Activated T-cell treated with anti-CD3 and anti-CD28 coated beads for 48 hours (primary cell): ENCODE results near the gene STAMBP.

Source experiments
- DNase-seq: peaks from one replicate; pipeline ENCODE4 v3.0.0-alpha.2; 2020; ENCODE audit warnings: low read depth

STAMBP gene

DNA sequence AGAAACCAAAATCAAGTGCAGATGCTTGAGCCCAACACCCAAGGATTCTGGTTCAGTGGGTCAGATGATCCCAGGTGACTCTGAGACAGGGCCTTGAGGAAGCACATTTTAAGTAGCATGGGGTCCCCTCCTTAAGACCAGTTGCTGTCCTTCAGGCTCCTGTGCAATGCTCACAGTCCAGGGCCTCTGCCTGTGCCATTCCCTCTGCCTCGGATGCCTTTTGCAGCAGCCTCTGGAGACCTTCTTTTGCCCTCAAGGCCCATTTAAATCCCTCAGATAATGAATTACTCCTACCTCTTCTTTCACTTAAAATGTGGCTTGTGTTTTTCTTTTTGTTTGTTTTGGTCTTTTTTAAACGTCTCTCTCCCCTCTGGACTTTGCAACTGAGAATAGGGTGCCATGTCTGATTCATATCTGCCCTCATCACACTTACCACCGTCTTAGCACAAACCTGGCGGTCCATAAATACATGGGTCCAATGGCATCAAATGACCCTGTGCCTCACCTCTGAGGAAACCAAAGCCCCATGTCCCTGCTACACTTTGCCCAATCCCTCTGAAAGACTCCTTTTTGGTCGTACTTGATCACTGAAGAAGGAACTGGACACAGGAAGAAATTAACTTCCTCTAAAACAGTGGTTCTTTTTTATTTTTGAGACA is 78.2 kb downstream of the STAMBP start:
- no peak for DNase-seq

DNA sequence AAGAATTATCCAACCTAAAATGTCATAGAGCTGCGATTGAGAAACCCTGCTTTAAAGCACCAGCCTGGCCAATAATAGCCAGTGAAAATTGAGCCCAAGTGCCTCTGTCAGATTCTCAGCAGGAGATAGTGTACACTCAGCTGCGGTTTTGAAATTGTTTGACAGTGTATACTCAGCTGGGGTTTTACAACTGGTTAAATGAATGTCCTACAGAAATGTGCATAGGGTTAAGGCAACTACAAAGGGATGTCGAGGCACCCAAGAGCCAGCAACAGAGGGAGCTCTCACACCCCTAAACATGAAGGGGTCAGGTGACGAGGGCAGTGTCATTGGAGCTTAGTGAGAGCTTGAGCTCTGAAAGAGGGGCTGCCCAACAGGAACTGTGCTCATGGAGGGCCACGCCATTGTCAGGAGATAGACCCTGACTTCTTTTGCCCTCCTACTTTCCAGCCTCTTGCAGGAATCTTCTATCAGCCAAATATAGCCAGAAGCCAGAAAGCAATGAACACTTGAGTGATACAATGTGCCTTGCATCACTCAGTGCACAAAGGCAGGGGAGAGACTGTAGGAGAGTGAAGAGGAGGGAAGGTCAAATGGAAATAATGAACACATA is 79.2 kb downstream of the STAMBP start:
- DNase-seq: peak; percentile 45

DNA sequence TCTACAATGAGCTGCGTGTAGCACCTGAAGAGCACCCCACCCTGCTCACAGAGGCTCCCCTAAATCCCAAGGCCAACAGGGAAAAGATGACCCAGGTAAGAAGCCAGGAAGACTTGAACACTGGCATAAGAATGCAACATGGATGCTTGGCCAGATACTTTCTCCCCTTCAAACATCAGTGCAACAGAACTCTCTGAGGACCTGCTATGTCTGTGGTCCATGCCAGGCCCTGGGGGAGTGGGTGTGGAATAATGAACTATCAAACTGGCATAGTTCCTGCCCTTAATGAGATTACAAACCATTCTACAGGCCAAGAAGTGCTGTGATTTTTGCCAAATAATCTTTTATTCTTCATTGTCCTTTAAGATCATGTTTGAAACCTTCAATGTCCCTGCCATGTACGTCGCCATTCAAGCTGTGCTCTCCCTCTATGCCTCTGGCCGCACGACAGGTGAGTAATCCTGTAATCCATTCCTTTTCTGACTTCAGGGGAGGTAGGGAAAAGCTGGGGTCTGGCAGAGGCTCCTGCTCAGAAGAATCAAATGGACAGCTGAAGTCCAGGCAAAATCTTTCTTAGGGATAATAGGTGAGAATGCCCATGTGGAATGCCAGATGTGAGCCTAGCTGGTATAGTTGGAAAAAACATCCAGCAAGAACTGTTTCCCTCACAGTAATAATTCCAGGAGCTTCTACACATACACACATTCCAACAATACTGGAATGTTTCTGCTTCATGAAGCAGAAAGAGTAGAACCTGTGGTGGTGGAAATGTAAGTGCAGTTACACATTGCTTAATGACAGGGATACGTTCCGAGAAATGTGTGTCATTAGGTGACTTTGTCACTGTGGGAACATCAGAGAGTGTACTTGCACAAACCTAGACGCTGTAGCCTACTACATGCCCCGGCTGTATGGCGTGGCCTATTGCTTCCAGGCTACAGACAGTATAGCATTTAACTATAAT is 80.2 kb downstream of the STAMBP start:
- DNase-seq: no peak

DNA sequence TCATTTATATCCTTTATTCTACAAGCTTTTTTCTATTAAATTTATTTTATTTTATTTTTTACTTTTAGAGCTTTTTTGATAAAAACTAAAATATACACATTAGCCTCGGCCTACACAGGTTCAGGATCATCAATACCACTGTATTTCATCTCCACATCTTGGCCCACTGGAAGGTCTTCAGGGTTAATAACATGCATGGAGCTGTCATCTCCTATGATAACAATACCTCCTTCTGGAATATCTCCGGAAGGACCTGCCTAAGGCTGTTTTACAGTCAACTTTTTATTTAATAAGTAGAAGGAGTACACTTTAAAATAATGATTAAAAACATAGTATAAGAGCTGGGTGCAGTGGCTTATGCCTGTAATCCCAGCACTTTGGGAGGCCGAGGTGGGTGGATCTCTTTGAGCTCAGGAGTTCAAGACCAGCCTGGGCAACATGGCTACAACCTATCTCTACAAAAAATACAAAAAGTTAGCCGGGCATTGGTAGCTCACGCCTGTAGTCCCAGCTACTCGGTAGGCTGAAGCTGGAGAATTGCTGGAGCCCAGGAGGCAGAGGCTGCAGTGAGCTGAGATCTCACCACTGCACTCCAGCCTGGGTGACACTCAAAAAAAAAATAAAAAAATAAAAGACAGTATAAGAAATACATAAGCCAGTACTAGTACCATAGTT is 82.2 kb downstream of the STAMBP start:
- DNase-seq: no peak

DNA sequence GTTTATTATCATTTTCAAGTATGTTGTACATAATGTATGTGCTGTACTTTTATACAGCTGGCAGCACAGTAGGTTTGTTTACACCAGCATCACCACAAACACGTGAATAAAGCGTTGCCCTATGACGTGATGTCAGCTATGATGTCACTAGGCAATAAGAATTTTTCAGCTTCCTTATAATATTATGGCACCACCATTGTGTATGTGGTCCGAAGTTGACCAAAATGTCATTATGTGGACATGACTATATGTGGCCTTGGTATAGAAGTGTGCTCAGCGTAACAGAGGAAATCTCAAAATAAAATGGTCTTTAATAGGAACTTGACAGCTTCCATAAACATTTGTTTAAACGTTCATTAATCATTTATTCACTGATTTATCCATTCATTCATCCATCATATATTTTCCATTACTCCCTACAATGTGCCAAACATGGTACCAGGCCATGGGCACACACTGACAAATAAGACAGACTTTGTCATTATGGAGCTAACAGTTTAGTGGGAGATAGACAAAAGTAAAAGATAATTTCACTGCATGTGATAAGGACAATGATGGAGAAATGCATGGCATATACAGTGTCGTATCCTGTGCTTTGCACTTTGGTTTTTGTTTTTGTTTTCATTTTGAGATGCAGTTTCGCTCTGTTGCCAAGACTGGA is 82.9 kb downstream of the STAMBP start:
- DNase-seq: no peak

DNA sequence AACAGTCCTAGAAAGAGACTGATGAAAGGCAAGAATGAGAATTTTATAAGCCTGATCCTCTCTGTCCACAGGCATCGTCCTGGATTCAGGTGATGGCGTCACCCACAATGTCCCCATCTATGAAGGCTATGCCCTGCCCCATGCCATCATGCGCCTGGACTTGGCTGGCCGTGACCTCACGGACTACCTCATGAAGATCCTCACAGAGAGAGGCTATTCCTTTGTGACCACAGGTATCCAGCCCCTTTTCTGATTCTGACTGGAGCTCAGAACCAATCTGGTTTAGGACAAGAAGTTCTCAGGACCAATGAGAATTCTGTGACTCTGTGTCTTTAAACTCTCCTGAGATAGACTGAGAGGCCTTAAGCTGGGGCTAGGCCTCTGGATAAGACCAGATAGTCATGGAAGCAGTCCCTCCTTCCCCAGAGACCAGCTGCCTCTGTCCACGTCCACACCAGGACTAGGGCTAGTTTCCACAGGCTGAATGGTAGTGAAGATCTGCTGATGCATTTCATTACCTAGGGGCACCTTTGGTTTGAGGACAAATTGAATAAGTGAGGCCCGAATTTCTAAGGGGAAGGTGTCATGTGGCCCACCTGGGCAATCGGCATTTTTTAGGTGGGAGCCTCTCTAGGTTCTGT is 84.8 kb downstream of the STAMBP start:
- DNase-seq: no peak

DNA sequence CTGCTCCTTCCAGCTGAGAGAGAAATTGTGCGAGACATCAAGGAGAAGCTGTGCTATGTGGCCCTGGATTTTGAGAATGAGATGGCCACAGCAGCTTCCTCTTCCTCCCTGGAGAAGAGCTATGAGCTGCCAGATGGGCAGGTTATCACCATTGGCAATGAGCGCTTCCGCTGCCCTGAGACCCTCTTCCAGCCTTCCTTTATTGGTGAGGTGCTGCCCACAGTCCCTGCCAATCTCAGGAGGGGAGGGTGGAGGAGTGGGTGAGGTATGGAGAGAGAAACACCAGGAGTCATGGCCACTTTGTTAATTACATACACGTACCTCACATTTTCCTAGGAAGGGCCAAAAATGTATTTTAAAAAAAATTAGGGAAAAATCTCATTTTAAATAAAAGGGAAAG is 85.9 kb downstream of the STAMBP start:
- DNase-seq: no peak

DNA sequence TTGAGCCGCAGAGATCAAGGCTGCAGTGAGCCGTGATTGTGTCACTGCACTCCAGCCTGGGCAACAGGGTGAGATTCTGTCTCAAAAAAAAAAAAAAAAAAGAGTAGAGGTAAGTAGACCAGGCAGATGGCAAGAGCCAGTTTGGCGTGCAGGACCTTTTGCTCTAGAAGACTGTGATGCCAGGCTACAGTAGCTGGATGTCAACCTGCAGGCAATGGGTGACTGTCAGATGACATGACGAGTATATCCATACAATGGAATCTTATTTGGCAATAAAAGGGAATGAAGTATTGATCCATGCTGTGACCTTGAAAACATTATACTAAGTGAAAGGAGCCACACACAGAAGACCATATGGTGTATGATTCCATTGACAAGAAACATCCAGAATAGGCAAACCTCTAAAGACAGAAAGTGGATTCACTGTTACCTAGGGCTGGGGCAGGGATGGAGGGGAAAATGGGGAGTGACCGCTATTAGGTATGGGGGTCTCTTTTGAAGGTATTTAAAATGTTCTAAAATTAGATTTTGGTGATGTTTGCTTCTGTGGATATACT is 86.8 kb downstream of the STAMBP start:
- DNase-seq: no peak

DNA sequence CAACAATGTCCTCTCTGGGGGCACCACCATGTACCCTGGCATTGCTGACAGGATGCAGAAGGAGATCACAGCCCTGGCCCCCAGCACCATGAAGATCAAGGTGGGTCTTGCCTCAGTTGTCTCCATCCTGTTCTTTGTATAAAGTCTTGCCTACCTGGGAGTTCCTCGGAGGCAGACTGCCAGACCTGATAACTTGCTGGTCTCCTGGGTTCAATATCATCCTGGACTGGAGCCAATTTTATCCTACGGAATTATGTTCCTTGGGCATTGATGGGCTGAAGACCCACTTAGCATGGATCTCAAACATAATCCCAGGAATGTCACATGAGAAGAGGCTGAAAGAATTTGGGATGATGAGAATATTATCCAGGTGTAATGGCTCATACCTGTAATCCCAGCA is 87.9 kb downstream of the STAMBP start:
- no peak for DNase-seq

DNA sequence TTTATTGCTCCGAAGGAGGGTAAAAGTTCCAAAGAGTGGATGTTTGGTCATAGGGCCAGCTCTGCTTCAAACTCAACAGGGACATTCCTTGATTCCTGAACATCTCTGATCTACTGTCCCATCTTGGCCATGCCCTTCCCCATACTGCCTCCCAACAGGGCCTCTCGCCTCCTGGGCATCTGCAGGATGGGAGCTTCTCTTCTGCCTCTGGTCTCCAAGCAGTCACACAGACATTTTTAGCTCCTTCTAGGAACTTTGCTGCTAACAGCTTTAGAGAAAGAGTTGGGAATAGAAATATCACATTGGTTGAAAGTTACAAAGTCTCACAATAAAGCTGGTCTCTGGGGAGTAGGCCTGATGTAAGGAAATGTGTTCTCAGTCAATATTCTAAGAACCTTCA is 88.5 kb downstream of the STAMBP start:
- no peak for DNase-seq

DNA sequence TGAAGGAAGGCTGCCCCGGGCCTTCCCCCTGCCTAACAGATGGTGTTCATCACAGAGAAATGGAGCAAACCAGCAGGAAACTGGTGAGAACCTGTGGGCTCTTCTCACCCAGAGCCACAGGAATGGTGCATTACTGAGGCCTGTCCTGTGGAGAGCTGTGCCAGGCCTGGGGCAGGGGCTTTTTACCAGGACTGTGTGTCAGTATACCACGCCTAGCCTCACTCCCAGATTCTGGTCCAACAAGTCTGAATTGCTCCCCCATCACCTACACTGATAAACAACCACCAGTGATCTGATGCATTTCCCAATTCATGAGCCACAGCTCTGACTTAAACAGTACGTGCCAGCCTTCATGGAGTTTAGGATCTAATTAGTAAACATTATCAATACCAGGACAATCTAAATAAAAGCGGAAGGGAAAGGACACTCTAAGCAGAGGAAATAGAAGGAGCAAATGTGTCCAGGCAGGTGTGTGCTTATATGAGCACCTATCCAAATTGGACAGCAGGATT is 89.0 kb downstream of the STAMBP start:
- no peak for DNase-seq

DNA sequence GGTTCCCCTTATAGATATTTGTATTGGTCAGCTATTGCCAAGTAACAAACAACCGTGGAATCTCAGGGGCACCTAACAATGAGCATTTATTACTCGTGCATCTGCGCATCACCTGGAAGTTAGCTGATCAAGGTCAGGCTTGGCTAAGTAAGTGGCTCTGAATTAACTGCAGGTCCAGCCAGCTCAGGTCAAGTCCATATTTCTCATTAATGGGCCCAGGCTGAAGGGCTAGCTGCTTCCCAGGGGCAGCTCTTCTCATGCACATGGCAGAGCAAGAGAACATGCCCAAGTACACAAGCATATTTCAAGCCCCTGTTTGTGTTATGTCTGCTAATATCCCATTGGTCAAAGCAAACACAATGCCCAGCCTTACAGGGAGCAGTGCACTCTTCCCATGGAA is 90.1 kb downstream of the STAMBP start:
- no peak for DNase-seq

DNA sequence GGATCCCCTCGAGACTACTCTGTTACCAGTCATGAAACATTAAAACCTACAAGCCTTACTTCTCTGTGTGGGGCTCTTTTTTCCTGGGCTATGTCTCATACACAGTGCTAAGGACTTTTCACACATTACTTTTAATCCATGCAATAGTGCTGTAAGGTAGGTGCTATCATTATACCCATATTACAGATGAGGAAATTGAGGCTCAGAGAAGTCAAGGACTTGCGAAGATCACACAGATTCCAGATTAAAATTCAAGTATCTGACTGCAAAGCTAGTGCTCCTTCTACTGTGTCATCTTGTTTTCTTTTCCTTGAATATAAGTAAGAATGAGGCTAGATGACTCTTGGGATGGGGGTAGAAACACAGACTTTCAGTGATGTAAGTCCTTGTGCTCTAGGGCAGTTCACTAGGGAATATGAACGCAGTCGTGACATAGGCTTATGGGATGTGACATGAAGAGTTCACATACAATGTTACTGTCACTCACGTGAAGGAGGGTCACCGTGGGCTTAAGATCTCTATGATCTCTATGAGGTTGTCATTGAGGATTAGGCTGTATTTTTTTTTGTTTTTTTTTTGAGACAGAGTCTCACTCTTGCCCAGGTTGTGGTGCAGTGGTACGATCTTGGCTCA is 91.0 kb downstream of the STAMBP start:
- DNase-seq: no peak

DNA sequence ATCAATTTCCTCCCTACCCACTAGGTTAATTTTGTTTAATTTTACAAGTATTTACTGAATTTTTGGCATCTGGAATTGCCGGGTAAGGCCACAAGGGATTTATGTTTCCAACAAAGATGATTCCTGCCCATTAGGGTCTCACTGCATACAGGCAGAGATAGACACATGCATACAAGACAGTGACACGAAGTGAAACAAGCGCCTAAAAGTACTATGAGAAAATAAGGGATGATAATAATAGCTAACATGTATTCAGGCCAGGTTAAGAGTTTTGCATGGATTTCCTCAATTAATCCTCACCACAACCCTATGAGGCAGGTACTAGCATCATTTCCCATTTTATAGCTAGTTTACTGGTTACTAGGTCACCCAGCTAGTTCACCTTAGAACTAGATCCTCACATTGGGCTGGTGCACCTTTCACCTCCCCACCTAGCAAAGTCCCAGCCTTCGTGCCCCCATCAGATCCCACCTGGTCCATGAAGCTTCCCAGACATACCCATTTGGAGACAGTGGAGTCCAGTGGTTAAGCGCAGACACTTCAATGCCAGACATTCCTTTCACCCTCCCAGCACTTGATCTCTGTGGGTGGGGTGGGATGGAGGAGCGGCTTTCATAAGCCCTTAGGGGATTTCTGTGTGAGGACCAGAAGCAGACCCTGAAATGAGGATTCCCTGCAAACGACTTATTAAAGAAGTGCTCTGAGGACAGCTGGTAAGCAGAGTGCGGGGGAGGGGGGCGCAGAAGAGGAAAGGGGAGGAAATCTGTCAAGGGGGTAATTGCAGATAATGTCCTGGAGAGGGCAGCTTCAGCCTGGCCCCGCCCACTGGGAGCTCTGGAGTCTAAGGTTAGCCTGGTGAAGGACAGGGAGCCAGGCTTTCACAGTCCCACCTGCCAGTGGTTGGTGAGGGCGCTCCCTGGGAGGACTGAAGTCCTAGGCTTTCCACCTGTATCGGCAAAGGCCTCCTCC is 92.1 kb downstream of the STAMBP start:
- DNase-seq: peak; percentile 39

DNA sequence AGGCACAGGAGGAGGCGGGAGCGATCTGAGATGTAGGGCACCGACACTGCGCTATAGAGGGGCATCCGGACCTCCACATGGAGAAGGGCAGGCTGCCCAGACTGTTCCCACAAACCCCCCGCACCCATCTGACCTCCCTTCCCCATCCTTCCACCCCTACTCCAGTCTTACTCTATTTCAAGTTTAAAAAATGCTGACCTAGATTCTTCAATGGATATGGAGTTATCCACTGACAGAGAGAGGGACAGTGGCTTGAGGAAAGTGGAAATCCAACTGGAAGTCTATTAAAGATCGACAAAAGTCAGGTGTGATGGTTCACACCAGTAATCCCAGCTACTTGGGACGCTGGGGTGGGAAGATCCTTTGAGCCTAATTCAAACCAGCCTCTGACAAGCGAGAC is 92.8 kb downstream of the STAMBP start:
- no peak for DNase-seq

DNA sequence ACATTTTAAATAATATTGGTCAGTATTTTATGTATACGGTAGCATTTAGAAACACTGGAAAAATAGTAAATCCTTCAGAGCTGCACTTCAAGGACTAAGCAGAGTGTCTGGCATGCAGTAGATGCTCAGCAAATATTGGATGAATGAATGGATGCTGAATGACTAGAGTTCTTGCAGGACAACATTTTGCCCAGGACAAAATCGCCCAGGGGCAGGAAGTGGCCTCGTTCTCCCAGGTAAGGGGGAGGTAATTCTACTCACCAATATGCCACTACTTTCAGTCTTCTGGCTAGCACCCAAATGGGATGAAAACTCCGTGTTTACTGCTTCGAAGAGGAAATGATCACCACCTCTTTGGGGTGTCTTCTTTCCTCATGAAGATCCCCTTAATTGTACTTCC is 93.9 kb downstream of the STAMBP start:
- DNase-seq: no peak
